GM18870 (cell line): ENCODE measurements around the gene MAST2.
"Not testable (repeated sequence)": the region's sequence is repeated elsewhere in the genome, so short reads cannot be mapped to it uniquely, and the experiment has no call there.

Experiments used
- ATAC-seq: cut with Tn5 transposase; IDR thresholded peaks from one replicate; pipeline ENCODE4 v1.9.1; 2021; ENCODE audit warnings: moderate library complexity; ENCODE audit not compliant: unreplicated experiment

Gene MAST2

GRCh38 chr1:45803299-45803780 is at the start of gene MAST2:
TSS of gene MAST2 (plus strand) at chr1:45803612. CDS start at chr1:45803896, 284 bp downstream.
- ATAC-seq = no peak

- ATAC-seq = no peak
Measured at GRCh38 chr1:45755697-45756096, 47.7 kb upstream of the MAST2 start.

GRCh38 chr1:45762291-45762690 is 41.1 kb upstream of the MAST2 start:
- no peak for ATAC-seq

GRCh38 chr1:45765999-45766792 is 37.2 kb upstream of the MAST2 start:
- ATAC-seq = no peak

- no peak for ATAC-seq
Measured at GRCh38 chr1:45767035-45767434, 36.4 kb upstream of the MAST2 start.

- no peak for ATAC-seq
Measured at GRCh38 chr1:45769261-45769932, 34.0 kb upstream of the MAST2 start.

- no peak for ATAC-seq
Measured at GRCh38 chr1:45772971-45773370, 30.4 kb upstream of the MAST2 start.

GRCh38 chr1:45775794-45776193 is 27.6 kb upstream of the MAST2 start:
- ATAC-seq = no peak

- ATAC-seq = no peak
Measured at GRCh38 chr1:45785583-45785982, 17.8 kb upstream of the MAST2 start.

- no peak for ATAC-seq
Measured at GRCh38 chr1:45787905-45788304, 15.5 kb upstream of the MAST2 start.

- ATAC-seq = no peak
Measured at GRCh38 chr1:45789601-45790000, 13.8 kb upstream of the MAST2 start.

- no peak for ATAC-seq
Measured at GRCh38 chr1:45792744-45793143, 10.7 kb upstream of the MAST2 start.

GRCh38 chr1:45793942-45794604 is 9.3 kb upstream of the MAST2 start:
- ATAC-seq = no peak

- ATAC-seq = no peak
Measured at GRCh38 chr1:45796381-45796780, 7.0 kb upstream of the MAST2 start.

GRCh38 chr1:45796946-45797345 is 6.5 kb upstream of the MAST2 start:
- no peak for ATAC-seq

- ATAC-seq = no peak
Measured at GRCh38 chr1:45800899-45801298, 2.5 kb upstream of the MAST2 start.

GRCh38 chr1:45802343-45803298 is 791 bp upstream of the MAST2 start:
- no peak for ATAC-seq

- not testable (repeated sequence) for ATAC-seq
Measured at GRCh38 chr1:45803781-45804668, 613 bp downstream of the MAST2 start.

- ATAC-seq = no peak
Measured at GRCh38 chr1:45804669-45804969, 1.2 kb downstream of the MAST2 start.

GRCh38 chr1:45806129-45806528 is 2.7 kb downstream of the MAST2 start:
- ATAC-seq = no peak
